H1 (cell line): ENCODE data around the gene ZBTB49. TPM values are rescaled to one million over a fixed set of nuclear protein-coding genes. Genes with fewer than 3 reads are reported as not detected.

Experiments
- CTCF ChIA-PET: fragments of 300-600 bp; sonication (Branson Sonifier 250); formaldehyde crosslinking; loops from one replicate; lab custom pipeline; 2021; ENCODE audit not compliant: partially characterized antibody; lab: Charles Lee
- POLR2A ChIA-PET: fragments of 300-600 bp; sonication (Branson Sonifier 250); formaldehyde crosslinking; loops from one replicate; lab custom pipeline; 2021; ENCODE audit warnings: inconsistent platforms; ENCODE audit not compliant: partially characterized antibody; lab: Charles Lee
- DNase-seq, 2 experiments: peaks; one replicate each; pipeline versions ENCODE4 v3.0.0 to v3.0.0-alpha.2; 2010 to 2022; ENCODE audit warnings: low spot score in 2 of 2, low read depth in 1 of 2, mixed read lengths in 1 of 2
- FAIRE-seq: peaks from 2 replicates; lab custom pipeline; 2011; peaks lifted over from hg19 to GRCh38; lab: Jason Lieb, UNC
- H2AFZ ChIP-seq: 2 replicates; pipeline ENCODE4 v1.8.1; 2012; ENCODE audit warnings: low read length, inconsistent platforms
- H2AK5ac ChIP-seq: 2 replicates; pipeline ENCODE4 v1.6.1; 2013; ENCODE audit warnings: low read depth, low read length
- H2BK120ac ChIP-seq: replicated peaks from 2 replicates; pipeline ENCODE3; 2013; ENCODE audit warnings: low read depth, low read length, inconsistent platforms
- H2BK12ac ChIP-seq: 2 replicates; pipeline ENCODE4 v1.6.1; 2013; ENCODE audit warnings: low read depth, low read length
- H2BK15ac ChIP-seq: 2 replicates; pipeline ENCODE4 v1.6.1; 2013; ENCODE audit warnings: low read length
- H2BK20ac ChIP-seq: 2 replicates; pipeline ENCODE4 v1.6.1; 2013; ENCODE audit warnings: low read length
- H2BK5ac ChIP-seq: 2 replicates; pipeline ENCODE4 v1.6.1; 2013; ENCODE audit warnings: low read depth, low read length
- H3K14ac ChIP-seq: 2 replicates; pipeline ENCODE4 v1.6.1; 2013; ENCODE audit warnings: inconsistent platforms; ENCODE audit not compliant: insufficient read length
- H3K18ac ChIP-seq: 2 replicates; pipeline ENCODE4 v1.6.1; 2013; ENCODE audit warnings: low read length; ENCODE audit errors: extremely low read depth
- H3K23ac ChIP-seq: 2 replicates; pipeline ENCODE4 v1.6.1; 2013; ENCODE audit warnings: inconsistent platforms; ENCODE audit not compliant: insufficient read length
- H3K23me2 ChIP-seq: 2 replicates; pipeline ENCODE4 v1.6.1; 2013; ENCODE audit warnings: low read depth, low read length
- H3K27ac ChIP-seq: 2 replicates; pipeline ENCODE4 v1.6.1; 2011; ENCODE audit warnings: low read depth, low read length, inconsistent platforms
- H3K27me3 ChIP-seq, 4 experiments: replicated peaks in 1 of 4; 1 replicate in 1 of 4; 2 replicates in 3 of 4; pipeline versions ENCODE4 v1.6.1 to v1.8.1; 2011 to 2013; ENCODE audit warnings: low read length in 3 of 4, mild to moderate bottlenecking in 3 of 4, inconsistent platforms in 2 of 4, mixed read lengths in 2 of 4, moderate library complexity in 1 of 4; ENCODE audit not compliant: control insufficient read depth in 3 of 4, insufficient read depth in 3 of 4; ENCODE audit errors: extremely low read depth in 1 of 4
- H3K36me3 ChIP-seq, 4 experiments: 2 replicates each; pipeline versions ENCODE4 v1.6.1 to v1.8.1; 2011 to 2013; ENCODE audit warnings: mild to moderate bottlenecking in 4 of 4, low read length in 3 of 4, moderate library complexity in 2 of 4, control low read depth in 1 of 4, inconsistent platforms in 1 of 4; ENCODE audit not compliant: insufficient read depth in 4 of 4, control insufficient read depth in 2 of 4
- H3K4ac ChIP-seq: replicated peaks from 2 replicates; pipeline ENCODE3; 2013; ENCODE audit warnings: low read length, low read depth, mixed read lengths, inconsistent platforms; ENCODE audit not compliant: insufficient read length
- H3K4me1 ChIP-seq, 4 experiments: replicated peaks in 1 of 4; 1 replicate in 1 of 4; 2 replicates in 3 of 4; pipeline versions ENCODE4 v1.6.1 to v1.8.1; 2011 to 2013; ENCODE audit warnings: low read length in 3 of 4, inconsistent platforms in 2 of 4, mixed read lengths in 1 of 4; ENCODE audit not compliant: insufficient read depth in 4 of 4, control insufficient read depth in 3 of 4
- H3K4me2 ChIP-seq, 2 experiments: 2 replicates each; pipeline versions ENCODE4 v1.6.1 to v1.8.1; 2011 to 2013; ENCODE audit warnings: low read depth in 2 of 2, low read length in 2 of 2, control low read depth in 1 of 2, inconsistent platforms in 1 of 2, mild to moderate bottlenecking in 1 of 2; ENCODE audit not compliant: insufficient read depth in 1 of 2
- H3K4me3 ChIP-seq, 4 experiments: fragments of 200-600, 300-600 bp in 1 of 4; sonication (generic), shearing (Covaris generic), sonication (Bioruptor Twin) in 1 of 4; 2 replicates each; pipeline versions ENCODE4 v1.5.1 to v1.8.1; 2011 to 2016; ENCODE audit warnings: low read length in 4 of 4, low read depth in 3 of 4, control low read depth in 2 of 4, inconsistent platforms in 2 of 4, mild to moderate bottlenecking in 2 of 4, mixed read lengths in 1 of 4, moderate library complexity in 1 of 4; ENCODE audit not compliant: insufficient read depth in 2 of 4; ENCODE audit errors: extremely low read depth in 1 of 4
- H3K56ac ChIP-seq: replicated peaks from 2 replicates; pipeline ENCODE3; 2013; ENCODE audit warnings: low read depth, mild to moderate bottlenecking, mixed read lengths, low read length, inconsistent platforms; ENCODE audit not compliant: insufficient read length
- H3K79me1 ChIP-seq: 2 replicates; pipeline ENCODE4 v1.6.1; 2013; ENCODE audit warnings: low read depth, low read length, control low read depth
- H3K79me2 ChIP-seq, 2 experiments: 2 replicates each; pipeline versions ENCODE4 v1.6.1 to v1.8.1; 2012 to 2013; ENCODE audit warnings: low read length in 2 of 2, mild to moderate bottlenecking in 2 of 2, inconsistent platforms in 1 of 2; ENCODE audit not compliant: insufficient read depth in 2 of 2, control insufficient read depth in 1 of 2
- H3K9ac ChIP-seq, 4 experiments: replicated peaks in 1 of 4; 1 replicate in 1 of 4; 2 replicates in 3 of 4; pipeline versions ENCODE4 v1.6.1 to v1.8.1; 2011 to 2013; ENCODE audit warnings: low read depth in 3 of 4, low read length in 3 of 4, control low read depth in 2 of 4, mild to moderate bottlenecking in 2 of 4, moderate library complexity in 2 of 4, inconsistent platforms in 1 of 4; ENCODE audit errors: extremely low read depth in 1 of 4
- H3K9me3 ChIP-seq, 2 experiments: 2 replicates each; pipeline versions ENCODE4 v1.6.1 to v1.8.1; 2012 to 2013; ENCODE audit warnings: mild to moderate bottlenecking in 2 of 2, moderate library complexity in 2 of 2, control low read depth in 1 of 2, inconsistent platforms in 1 of 2, low read depth in 1 of 2, low read length in 1 of 2, mixed read lengths in 1 of 2; ENCODE audit not compliant: insufficient read depth in 2 of 2
- H4K20me1 ChIP-seq, 2 experiments: replicated peaks in 1 of 2; 2 replicates each; pipeline versions ENCODE3 to v1.8.1; 2011 to 2013; ENCODE audit warnings: inconsistent platforms in 2 of 2, low read length in 2 of 2, mild to moderate bottlenecking in 1 of 2; ENCODE audit not compliant: insufficient read depth in 2 of 2, control insufficient read depth in 1 of 2
- H4K5ac ChIP-seq: 2 replicates; pipeline ENCODE4 v1.6.1; 2013; ENCODE audit warnings: low read length, low read depth, mixed read lengths, inconsistent platforms; ENCODE audit not compliant: insufficient read length
- H4K8ac ChIP-seq: 2 replicates; pipeline ENCODE4 v1.8.0; 2013; ENCODE audit warnings: mild to moderate bottlenecking, moderate library complexity, low read length, inconsistent platforms; ENCODE audit not compliant: insufficient read depth; ENCODE audit errors: extremely low read depth
- H4K91ac ChIP-seq: replicated peaks from 2 replicates; pipeline ENCODE3; 2013; ENCODE audit warnings: low read length, mixed read lengths, inconsistent platforms; ENCODE audit not compliant: insufficient read length
- BCL11A ChIP-seq, 2 experiments: IDR thresholded peaks; one replicate each; pipeline ENCODE4 v1.6.1; 2011; ENCODE audit warnings: low read depth in 2 of 2, low read length in 2 of 2, mild to moderate bottlenecking in 2 of 2
- BRCA1 ChIP-seq: IDR thresholded peaks from 2 replicates; pipeline ENCODE4 v1.6.1; 2012; ENCODE audit warnings: low read depth, low read length, improper control_type of control experiment
- TAF1 ChIP-seq: IDR thresholded peaks from 2 replicates; pipeline ENCODE4 v1.6.1; 2011; ENCODE audit warnings: mild to moderate bottlenecking, low read depth, low read length
- WGBS, 2 experiments: shearing (Covaris generic) in 1 of 2; methylation state at CpG; one replicate each; pipeline versions ENCODE4 v1.1.6 to v1.1.7; 2013 to 2015; ENCODE audit warnings: low lambda C conversion rate in 2 of 2, mixed read lengths in 2 of 2, inconsistent platforms in 1 of 2, low coverage in 1 of 2, missing lambda C conversion rate in 1 of 2; ENCODE audit not compliant: insufficient replicate concordance in 2 of 2, insufficient coverage in 1 of 2, insufficient read length in 1 of 2; ENCODE audit errors: extremely low coverage in 1 of 2, missing lambda C conversion rate in 1 of 2; 5-methylcytosine and 5-hydroxymethylcytosine counted together
- polyA plus RNA-seq, 7 experiments: library from polyadenylated mRNA; depleted of rRNA in 3 of 7; stranded (reverse) in 5 of 7; unstranded in 2 of 7; fragments of >200 nt in 5 of 7; fragments of 200-250 nt in 2 of 7; gene quantifications; 1 replicate in 5 of 7; 2 replicates in 1 of 7; 4 replicates in 1 of 7; pipeline versions ENCODE4 v1.2.1 to v1.2.3, GENCODE V29; 2011 to 2013; ENCODE audit warnings: missing spikeins in 2 of 7, mixed read lengths in 2 of 7
- total RNA-seq: library from RNA; stranded (reverse); fragmentation: NEBNext Ultra II Directional; extraction: Animal tissue kit (Norgen Biotek cat#: 25700); gene quantifications from 2 replicates; pipeline ENCODE4 v1.2.1, GENCODE V29; 2021

Gene ZBTB49
- total and polyA plus RNA-seq, 2 of the 8 experiments (the other 6 are each of a cell fraction or from before 2014, with no cell fraction given) = 4.2 to 6.8 TPM

GRCh38 chr4:4316150-4316495 lies 26.1 kb downstream of the ZBTB49 start:
- H3K56ac ChIP-seq = no peak overlapping the region
- TF ChIP-seq BRCA1 (no peak), BCL11A (IDR thresholded peaks at IDR 0.05; ENCODE audit: low read depth in 2 of 2, low read length in 2 of 2) (no peak), TAF1 (no peak)
- H3K14ac ChIP-seq = no peak overlapping the region
- ChIA-PET CTCF (interaction anchor here (1.5 to 1.9 kb wide), 3 partner anchors 11 to 42 kb away, joined by 3 to 7 read pairs (median 3); no protein-coding TSS in a partner anchor), POLR2A (no interaction called here)
- no peak overlapping the region for H2BK120ac ChIP-seq
- H3K4ac ChIP-seq = no peak overlapping the region
- no peak overlapping the region for H4K91ac ChIP-seq
- no peaks in the 10 kb centered on the region for H3K23me2 ChIP-seq
- FAIRE-seq = no peak
- DNase-seq = no peak
- no peak overlapping the region for H2AFZ ChIP-seq
- H3K27me3 ChIP-seq = no peaks in the 10 kb centered on the region
- no peaks in the 10 kb centered on the region; the same call in 1 of the 2 replicates for H3K79me1 ChIP-seq
- H3K4me1 ChIP-seq = peaks cover 0 to 7% (median 2%) of the 10 kb centered on the region in 4 experiments; a peak in 3 of 7 replicates
- no peak overlapping the region for H3K4me2 ChIP-seq
- no peak overlapping the region for H2BK5ac ChIP-seq
- no peak overlapping the region for H2AK5ac ChIP-seq
- no peak overlapping the region for H3K18ac ChIP-seq
- H3K79me2 ChIP-seq = no peaks in the 10 kb centered on the region
- no peak overlapping the region for H3K27ac ChIP-seq
- H2BK20ac ChIP-seq = no peak overlapping the region
- no peak overlapping the region for H3K9ac ChIP-seq
- no peak overlapping the region for H2BK12ac ChIP-seq
- peaks cover 0 to 4% of the 10 kb centered on the region in 2 experiments for H4K20me1 ChIP-seq
- H3K9me3 ChIP-seq = no peaks in the 10 kb centered on the region
- H3K23ac ChIP-seq = no peak overlapping the region
- H4K5ac ChIP-seq = no peak overlapping the region
- no peak overlapping the region for H2BK15ac ChIP-seq
- no peak overlapping the region for H4K8ac ChIP-seq
- H3K36me3 ChIP-seq = peaks cover 0 to 17% (median 5%) of the 10 kb centered on the region in 4 experiments; a peak in 5 of 8 replicates
- H3K4me3 ChIP-seq = no peak overlapping the region
- 93% methylated on average over 13 of the region's 13 CpGs; no CpG with 5 or more reads in 1 of the 2 experiments for whole genome bisulfite sequencing, 2 experiments
